NCI-H128 (cell line): ENCODE results near the gene LCTL.
"Not testable (repeated sequence)": the region's sequence is repeated elsewhere in the genome, so short reads cannot be mapped to it uniquely, and the experiment has no call there.

ENCODE experiments used
- DNase-seq: peaks from one replicate; lab custom pipeline; 2025; ENCODE audit not compliant: unreplicated experiment; lab: John Stamatoyannopoulos, UW

Gene LCTL

DNA sequence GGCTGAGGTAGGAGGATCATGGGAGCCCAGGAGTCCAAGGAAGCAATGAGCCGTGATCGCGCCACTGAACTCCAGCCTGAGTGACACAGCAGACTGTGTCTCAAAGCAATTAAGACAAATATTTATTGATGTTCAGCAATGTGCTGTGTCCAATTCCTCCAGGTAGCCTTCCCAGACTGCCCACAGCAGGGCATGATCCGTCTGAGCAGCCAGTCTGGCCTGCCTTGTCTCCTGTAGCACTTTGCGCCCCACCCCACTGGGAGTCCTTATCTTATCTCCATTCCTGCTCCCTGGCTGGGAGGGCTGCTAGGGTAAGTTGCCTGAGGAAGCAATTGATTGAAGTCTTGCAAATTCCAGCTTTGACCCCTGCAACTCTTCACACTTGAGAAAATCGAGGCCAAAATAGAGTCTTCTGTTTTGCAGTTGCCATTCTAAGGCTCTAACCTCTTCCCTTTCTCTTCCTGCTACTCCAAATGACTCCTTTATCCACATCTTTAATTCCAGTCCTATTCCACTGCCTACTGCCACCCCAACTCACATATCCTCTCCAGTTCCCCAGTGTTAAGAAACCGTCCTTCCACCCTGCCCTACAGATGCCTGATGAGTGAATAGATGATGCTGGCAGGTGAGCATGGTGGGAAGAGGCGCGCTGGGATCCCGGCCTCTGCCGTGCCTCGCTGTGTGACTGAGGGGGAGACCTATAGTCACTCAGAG is 26.9 kb upstream of the LCTL start:
- no peak for DNase-seq

DNA sequence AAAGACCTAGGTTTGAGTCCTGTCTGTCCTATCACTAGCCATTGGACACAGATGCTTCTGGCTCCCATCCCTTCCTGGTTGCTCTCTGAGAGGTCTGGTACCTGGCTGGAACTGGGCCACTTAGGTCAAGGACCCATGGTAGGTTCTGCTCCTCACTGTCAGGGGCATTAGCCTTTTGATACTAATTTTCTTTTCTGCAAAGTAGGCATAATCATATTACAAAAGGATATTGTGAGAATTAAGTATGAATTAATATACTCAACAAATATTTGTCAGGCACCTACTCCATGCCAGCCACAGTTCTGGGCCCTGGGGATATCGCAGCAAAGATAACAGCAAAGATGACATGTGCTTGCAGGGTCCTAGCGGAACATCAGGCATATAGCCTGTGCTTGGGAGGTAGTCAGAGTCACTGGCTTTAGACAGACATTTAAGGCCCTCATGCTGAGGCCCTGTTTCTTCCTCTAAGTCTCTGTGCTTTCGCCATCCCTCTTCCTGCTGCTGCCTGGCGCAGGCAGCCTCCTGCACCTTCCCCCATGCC is 25.6 kb upstream of the LCTL start:
- no peak for DNase-seq

DNA sequence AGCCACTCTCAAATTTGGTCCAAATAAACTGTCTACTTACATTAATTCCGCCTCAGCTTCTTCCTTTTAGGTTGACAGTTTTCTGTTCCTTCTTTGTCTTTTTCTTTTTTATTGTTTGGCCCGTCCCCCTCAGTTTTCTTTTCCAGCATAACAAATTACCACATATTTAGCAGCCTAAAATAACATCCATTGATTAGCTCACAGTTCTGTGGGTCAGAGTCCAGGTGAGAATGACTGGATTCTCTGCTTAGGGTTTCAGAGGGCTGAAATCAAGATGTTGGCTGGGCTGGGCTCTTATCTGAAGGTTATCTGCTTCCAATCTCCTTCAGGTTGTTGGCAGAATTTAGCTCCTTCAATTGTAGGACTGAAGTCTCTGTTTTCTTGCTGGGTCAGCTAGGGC is 24.6 kb upstream of the LCTL start:
- DNase-seq, result no peak

DNA sequence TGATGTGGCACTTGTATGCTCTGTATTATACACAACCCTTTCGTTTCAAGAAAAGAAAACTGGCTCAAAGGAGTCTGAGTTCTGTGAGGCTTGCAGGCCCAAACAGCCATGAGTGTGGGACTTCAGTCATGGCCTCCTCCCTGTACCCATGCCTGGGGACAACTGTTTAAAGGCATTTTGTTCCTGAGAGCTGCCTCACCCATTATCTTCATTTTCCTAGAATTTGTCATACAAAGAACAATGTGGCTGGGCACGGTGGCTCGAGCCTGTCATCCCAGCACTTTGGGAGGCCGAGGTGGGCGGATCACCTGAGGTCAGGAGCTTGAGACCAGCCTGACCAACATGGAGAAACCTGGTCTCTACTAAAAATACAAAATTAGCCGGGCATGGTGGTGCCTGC is 23.6 kb upstream of the LCTL start:
- DNase-seq, result not testable (repeated sequence)

DNA sequence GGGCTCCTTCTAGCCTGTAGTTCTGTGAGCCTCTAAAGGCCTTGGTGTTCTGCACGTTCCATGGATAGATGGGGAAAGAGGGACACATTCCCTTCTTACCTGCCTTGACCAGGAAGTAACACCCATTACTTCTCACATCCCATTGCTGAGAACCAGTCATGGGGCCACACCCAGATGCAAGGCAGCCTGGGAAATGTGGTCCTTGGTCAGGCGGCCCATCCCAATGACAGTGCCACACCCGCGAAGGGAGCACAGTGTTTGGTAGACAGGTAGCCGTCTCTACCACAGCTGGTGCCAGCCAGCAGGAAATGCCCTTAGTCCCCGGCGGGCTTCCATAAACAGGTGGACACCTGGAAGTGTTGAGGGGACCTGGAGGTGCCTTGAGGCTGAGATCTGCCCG is 23.2 kb upstream of the LCTL start:
- DNase-seq, result no peak

DNA sequence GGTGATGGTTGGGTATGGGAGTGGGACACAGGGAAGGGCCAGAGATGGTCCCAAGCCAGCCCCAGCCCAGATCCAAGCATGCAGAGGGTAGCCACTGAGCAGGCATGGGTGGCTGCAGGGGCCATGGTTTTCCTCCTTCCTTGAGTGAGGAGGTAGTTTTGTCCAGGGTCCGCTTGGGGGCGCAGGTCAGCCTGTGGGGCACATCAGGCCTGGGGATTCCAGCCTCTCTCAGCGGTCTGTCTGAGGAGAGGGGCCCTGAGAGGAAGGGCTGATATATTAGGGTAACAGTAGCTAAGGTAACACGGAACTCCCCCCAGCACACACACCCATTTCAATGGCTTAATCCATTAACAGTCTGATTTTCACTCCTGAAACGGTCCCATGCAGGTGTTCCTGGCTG is 22.7 kb upstream of the LCTL start:
- DNase-seq, result no peak

DNA sequence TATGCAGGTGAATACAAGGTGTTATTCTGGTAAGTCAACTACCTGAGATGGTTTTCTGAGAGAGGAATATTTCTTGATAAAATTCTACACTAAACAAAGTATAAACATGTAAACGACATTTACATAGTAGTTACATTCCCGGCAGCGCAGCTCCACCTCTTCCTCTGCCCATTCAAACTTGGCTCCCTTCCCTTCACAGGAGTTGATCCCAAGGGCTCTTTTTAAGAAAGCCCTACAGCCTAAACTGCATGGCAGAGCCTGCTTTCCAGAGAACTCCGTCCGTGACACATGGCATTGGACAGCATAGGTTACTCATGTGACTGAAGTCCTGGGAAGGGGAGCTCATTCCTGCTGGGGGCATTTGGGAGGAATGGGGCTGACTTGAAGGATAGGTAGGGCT is 22.0 kb upstream of the LCTL start:
- DNase-seq, result no peak

DNA sequence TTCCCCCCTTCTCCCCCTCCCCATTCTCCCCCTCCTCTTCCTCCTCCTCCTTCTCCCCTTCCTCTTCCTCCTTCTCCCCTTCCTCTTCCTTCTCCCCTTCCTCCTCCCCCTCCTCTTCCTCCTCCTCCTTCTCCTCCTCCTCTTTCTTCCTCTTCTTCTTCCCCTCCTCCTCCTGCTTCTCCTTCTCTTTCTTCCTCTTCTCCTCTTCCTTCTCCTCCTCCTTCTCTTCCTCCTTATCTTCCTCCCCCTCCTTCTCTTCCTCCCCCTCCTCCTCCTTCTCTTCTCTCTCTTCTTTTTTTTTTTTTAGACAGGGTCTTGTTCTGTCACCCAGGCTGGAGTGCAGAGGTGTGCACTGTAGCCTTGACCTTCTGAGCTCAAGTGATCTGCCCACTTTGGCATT is 21.2 kb upstream of the LCTL start:
- no peak for DNase-seq

DNA sequence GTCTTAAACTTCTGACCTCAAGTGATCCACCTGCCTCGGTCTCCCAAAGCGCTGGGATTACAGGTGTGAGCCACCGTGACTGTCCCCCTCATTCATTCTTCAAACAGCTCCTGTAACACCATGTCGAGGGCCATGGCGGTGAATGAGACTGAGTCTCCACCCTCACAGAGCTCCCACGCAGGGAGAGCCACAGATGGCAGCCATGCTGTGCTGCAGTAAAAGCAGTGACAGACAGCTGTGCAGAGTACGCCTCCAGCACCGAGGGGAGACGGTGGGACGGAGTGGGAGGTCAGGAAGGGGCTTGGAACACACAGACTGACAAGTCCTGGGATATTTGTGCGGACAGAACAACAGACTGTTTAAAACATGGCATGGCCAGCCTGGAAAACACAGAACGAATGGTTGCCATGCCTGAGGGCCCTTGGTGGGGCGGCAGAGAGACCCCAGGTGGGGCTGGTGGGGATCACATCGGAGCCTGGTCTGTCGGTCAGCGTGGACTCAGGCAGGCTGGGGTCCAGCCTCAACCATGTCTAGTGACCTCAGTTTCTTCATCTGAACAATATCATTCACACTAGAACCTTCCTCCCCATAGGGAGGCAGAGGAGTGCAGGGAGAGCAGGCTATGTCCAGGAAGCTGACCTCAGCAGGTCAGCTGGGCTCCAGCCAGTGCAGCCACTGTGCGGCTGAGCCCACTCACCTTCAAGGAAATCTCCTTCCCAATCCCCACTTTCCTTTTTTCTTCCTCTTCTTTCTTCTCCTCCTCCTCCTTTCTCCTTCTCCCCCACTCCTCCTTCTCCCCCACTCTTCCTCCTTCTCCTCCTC is 20.6 kb upstream of the LCTL start:
- no peak for DNase-seq

DNA sequence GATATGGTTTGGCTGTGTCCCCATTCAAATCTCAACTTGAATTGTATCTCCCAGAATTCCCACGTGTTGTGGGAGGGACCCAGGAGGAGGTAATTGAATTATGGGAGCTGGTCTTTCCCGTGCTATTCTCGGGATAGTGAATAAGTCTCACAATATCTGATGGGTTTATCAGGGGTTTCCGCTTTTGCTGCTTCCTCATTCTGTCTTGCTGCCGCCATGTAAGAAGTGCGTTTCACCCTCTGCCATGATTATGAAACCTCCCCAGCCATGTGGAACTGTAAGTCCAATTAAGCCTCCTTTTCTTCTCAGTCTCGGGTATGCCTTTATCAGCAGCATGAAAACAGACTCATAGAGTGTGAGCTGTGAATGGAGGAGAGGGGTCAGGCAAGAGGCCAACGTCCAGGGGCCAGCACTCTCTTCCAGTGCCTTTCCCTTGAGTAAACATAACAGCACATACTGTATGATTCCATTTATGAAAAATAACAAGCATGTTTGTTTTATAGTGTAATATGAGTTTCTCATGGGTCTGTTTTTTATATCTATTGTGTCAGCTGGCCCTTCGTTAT is 16.3 kb upstream of the LCTL start:
- no peak for DNase-seq

DNA sequence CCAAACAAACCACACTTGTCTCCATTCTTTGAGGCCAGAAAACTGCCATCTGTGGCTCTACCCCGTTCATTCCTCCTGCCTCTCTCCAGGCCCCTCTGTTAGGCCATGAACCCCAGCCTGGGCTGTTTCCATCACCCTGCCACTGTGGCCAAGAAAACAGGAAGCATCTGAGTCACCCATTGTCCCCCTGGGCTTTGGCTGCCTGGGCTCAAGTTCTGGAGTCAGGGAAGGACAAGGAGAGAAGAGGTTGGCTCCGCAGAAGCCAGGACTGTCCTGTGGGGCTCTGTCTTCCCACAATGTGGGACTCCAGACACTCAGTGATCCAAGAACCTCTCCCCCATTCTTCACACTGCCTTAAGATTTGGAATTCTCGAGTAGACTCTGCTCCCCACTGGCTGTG is 14.8 kb upstream of the LCTL start:
- DNase-seq, result no peak

DNA sequence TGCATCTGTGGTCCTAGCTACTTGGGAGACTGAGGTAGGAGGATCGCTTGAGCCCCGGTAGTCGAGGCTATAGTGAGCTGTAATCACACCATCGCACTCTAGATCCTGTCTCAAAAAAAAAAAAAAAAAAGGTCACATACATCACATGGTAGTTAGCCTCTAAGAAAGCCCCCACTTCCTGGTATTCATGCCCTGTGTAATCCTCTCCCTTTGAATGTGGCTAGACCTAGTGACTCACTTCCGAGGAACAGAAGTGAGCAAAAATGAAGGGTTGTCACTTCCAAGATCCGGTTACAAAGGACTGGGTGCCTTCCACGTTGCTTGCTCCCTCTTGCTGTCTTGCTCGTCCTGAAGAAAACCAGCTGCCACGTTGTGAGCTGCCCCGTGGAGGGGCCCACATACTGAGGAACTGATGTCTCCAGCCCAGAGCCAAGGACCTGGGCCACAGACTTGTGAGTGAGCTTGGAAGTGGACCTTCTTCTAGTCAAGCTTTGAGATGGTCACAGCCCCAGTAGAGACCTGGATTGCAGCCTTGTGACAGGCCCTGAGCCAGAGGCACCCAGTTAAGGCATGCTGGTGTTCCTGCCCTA is 12.6 kb upstream of the LCTL start:
- DNase-seq, result no peak

DNA sequence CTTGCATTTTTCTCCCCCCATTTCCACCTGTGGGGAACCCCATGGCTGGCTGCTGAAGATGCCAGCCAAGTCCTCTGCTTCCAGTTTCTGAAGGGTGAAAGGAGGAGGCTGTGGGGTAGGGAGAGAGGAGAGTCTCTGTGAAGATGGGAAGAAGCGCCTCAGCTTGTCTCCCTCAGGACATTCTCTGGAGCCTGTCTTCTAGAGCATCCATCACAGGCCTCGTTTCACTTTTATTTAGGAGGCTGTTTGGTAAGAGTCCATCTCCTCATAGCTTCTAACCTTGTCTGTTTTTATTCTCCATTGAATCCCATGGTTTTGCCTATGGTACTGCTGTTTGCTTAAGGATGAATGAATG is 8.8 kb upstream of the LCTL start:
- no peak for DNase-seq

DNA sequence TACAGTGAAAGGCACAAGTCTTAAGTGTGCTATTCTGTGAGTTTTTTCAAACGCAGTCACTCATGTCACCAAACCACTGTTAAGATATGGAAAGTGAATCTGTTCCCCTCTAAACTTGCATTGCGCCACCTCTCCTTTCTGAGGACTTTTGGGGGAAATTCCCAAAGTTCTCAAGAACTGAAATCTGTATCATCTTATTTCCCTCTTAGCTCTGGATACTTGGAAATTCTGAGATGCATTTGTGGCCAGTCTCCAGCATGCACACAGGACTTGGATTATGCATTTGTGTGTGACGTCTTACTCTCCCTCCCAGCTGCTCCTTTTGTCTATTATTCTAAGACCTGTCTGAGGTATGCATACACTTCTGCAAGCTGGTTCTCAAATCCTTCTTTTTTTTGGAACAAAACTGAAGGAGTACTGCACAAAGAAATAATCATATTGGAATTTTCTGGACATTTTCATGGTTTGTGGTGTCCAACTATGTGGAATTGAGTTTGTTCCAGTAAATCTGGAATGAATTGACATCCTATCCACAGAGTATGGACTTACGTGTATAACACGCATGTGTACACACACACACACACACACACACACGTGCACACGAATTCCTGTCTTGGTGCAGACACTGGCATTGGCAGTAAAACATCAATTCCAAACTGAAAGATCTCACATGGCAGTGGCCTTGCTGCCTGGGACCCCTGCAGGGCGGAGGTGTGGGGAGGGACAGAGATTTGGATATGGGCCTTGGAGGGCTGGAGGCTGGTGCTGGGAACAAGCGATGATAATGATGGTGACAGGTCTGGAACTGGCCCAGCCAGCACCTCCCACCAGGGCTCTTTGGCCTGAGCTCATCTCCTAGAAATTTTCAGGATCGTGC is 8.2 kb upstream of the LCTL start:
- DNase-seq, result no peak

DNA sequence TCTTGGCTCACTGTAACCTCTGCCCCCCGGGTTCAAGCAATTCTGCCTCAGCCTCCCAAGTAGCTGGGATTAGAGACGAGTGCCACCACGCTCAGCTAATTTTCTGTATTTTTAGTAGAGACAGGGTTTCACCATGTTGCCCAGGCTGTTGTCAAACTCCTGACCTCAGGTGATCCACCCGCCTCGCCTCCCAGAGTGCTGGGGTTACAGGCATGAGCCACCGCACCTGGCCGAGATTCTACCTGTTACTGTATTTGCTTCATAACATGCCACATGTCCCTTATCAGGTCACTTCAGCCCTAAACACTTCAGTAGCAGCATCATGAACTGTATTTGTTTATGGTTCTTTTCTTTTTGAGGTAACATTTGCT is 7.5 kb upstream of the LCTL start:
- DNase-seq, result no peak

DNA sequence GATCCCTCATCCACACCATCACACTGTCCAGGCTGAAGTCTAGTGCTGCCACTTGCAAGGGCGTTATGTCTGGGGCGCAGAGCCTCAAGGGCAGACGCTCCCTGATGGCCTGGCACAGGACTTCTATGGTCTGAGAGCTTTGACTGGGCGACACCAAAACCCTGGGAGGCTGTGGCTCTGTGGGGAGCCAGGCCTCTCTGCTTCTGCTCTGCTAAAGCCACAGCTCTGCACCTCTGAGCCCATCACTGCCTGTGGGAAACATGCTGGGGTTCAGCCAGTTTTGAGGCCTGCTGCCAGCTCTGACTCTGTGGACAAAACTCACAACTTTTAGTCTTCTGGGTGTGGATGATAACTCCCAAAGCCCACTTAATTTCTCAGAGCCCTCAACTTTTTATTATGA is 6.3 kb upstream of the LCTL start:
- DNase-seq, result no peak

DNA sequence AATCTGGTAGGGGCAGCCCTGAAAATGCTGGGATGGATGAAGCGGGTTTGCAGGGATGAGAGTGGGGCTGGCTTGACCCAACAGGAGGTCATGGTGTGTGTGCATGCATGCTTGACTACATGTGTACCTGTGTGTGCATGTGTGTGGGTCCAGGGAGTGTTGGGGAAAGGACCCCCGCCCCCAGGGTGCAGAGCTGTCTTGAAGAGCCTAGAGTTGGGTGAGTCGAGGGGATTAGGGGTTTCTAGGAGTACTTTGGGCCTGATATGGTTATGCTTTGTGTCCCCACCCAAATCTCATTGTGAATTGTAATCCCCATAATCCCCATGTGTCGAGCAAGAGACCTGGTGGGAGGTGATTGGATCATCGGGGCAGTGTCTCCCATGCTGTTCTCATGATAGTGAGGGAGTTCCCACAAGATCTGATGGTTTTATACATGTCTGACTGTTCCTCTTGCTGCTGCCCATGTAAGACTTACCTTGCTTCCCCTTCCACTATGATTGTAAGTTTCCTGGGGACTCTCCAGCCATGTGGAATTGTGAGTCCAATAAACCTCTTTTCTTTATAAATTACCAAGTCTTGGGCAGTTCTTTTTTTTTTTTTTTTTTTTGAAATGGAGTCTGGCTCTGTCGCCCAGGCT is 5.2 kb upstream of the LCTL start:
- no peak for DNase-seq

DNA sequence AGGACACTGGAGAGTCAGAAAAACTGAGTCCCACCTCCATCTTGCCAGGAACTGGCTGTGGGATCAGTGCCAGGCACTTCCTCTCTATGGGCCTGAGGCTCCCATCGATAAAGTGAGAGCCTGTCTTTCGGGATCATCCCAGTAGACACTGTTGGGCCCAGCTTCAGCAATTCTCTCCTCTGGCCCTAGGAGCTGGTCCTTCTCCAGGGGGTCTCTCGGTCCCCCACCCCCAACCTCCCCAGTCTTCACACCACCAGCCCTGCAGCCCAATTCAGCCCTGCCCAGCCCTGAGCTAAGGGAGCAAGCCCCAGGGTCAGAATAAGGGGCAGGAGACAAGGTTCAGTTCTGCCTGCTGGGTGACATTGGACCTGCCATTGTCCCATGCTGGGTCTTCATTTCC is 4.5 kb upstream of the LCTL start:
- no peak for DNase-seq

DNA sequence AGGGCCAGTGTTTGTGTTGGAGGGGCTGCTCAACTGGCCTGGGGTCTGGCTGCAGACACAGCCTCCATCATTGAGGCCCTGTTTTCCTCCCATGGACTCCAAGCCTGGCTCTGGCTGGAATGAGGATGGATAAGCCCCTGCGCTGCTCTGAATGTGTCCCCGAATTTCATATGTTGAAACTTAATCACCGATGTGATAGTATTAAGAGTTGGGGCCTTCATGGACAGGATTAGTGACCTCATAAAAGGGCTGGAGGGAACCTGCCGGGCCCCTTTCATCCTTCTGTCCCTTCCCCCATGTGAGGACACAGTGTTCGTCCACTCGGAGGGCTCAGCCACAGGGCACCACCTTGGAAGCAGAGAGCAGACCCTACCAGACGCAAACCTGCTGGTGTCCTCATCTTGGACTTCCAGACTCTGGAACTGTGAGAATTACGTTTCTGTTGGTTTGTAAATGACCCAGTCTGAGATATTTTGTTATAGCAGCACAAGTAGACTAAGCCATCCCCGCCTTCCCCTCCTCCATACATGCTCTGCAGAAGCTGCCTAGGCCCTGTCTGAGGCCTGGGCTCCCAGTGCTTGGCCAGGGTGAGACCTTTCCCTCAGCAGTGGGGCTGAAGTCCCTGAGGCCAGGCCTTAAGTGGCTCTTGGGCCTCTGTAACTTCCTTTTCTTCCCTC is 3.8 kb upstream of the LCTL start:
- no peak for DNase-seq

DNA sequence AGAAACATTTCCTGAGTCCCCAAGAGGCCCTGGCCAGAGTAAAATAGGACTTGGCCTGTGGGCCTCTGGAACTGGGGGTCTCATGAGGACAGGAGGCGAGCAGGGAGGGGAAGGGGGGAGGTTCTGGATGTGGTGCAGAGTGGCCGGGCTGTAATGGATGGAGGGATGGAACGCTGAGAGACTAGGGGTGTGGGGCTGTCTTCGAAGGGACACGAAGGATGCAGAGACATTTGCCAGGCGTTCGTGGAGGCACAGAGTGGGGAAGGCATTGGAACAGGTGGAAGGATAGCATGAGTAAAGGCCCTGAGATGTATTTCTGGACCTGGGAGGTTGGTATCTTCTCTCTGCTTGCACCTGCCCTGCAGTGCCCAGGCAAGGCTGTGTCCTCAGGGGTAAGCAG is 2.1 kb upstream of the LCTL start:
- no peak for DNase-seq
